Measurements from ENCODE around the gene DNAJC5.

- TF ChIP-seq, protein P1, sequence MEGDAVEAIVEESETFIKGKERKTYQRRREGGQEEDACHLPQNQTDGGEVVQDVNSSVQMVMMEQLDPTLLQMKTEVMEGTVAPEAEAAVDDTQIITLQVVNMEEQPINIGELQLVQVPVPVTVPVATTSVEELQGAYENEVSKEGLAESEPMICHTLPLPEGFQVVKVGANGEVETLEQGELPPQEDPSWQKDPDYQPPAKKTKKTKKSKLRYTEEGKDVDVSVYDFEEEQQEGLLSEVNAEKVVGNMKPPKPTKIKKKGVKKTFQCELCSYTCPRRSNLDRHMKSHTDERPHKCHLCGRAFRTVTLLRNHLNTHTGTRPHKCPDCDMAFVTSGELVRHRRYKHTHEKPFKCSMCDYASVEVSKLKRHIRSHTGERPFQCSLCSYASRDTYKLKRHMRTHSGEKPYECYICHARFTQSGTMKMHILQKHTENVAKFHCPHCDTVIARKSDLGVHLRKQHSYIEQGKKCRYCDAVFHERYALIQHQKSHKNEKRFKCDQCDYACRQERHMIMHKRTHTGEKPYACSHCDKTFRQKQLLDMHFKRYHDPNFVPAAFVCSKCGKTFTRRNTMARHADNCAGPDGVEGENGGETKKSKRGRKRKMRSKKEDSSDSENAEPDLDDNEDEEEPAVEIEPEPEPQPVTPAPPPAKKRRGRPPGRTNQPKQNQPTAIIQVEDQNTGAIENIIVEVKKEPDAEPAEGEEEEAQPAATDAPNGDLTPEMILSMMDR (IDR thresholded peaks at IDR 0.05; ENCODE audit: insufficient read depth, low read length): peak; percentile 64
- TF ChIP-seq POLR2AphosphoS5 (IDR thresholded peaks at IDR 0.05; ENCODE audit: low read depth) (0 out of 2 replicates have a peak, but pooled peaks have one; percentile 3), GABPA (IDR thresholded peaks at IDR 0.05; ENCODE audit: low read depth) (no peak), SPI1 (IDR thresholded peaks at IDR 0.05; ENCODE audit: borderline replicate concordance, low read depth) (no peak)
- TF ChIP-seq, protein P2, sequence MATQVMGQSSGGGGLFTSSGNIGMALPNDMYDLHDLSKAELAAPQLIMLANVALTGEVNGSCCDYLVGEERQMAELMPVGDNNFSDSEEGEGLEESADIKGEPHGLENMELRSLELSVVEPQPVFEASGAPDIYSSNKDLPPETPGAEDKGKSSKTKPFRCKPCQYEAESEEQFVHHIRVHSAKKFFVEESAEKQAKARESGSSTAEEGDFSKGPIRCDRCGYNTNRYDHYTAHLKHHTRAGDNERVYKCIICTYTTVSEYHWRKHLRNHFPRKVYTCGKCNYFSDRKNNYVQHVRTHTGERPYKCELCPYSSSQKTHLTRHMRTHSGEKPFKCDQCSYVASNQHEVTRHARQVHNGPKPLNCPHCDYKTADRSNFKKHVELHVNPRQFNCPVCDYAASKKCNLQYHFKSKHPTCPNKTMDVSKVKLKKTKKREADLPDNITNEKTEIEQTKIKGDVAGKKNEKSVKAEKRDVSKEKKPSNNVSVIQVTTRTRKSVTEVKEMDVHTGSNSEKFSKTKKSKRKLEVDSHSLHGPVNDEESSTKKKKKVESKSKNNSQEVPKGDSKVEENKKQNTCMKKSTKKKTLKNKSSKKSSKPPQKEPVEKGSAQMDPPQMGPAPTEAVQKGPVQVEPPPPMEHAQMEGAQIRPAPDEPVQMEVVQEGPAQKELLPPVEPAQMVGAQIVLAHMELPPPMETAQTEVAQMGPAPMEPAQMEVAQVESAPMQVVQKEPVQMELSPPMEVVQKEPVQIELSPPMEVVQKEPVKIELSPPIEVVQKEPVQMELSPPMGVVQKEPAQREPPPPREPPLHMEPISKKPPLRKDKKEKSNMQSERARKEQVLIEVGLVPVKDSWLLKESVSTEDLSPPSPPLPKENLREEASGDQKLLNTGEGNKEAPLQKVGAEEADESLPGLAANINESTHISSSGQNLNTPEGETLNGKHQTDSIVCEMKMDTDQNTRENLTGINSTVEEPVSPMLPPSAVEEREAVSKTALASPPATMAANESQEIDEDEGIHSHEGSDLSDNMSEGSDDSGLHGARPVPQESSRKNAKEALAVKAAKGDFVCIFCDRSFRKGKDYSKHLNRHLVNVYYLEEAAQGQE (IDR thresholded peaks at IDR 0.05; ENCODE audit: insufficient replicate concordance, low read depth): no peak
Measured at GRCh38 chr20:63973636-63974401, 78.9 kb downstream of the DNAJC5 start.
